SU-DHL-6 (cell line): ENCODE data around the gene SPHK2.

Experiments used
- H2AFZ ChIP-seq: fragments of 200-600 bp; sonication (generic); 2 replicates; pipeline ENCODE4 v1.6.1; 2014; ENCODE audit warnings: low read depth, mild to moderate bottlenecking, moderate library complexity, mixed read lengths, antibody characterized with exemption, low read length; ENCODE audit not compliant: severe bottlenecking
- H3F3A ChIP-seq: fragments of 200-600 bp; shearing (Covaris generic); 2 replicates; pipeline ENCODE4 v1.6.0; 2016; ENCODE audit warnings: antibody characterized with exemption, mild to moderate bottlenecking; ENCODE audit not compliant: insufficient read depth
- H3K27ac ChIP-seq: fragments of 200-600 bp; sonication (generic); 2 replicates; pipeline ENCODE4 v1.5.1; 2016; ENCODE audit warnings: low read depth, mild to moderate bottlenecking, low read length, moderate library complexity, mixed read lengths
- H3K27me3 ChIP-seq: fragments of 200-600 bp; sonication (generic), shearing (Covaris generic); 2 replicates; pipeline ENCODE4 v1.6.0; 2014; ENCODE audit warnings: mild to moderate bottlenecking, low read length
- H3K36me3 ChIP-seq: fragments of 200-600 bp; sonication (generic); 2 replicates; pipeline ENCODE4 v1.6.1; 2014; ENCODE audit warnings: mild to moderate bottlenecking, low read length, mixed read lengths
- H3K4me2 ChIP-seq: fragments of 300-600, 200-600 bp; shearing (Covaris generic), sonication (generic); 2 replicates; pipeline ENCODE4 v1.6.0; 2014; ENCODE audit warnings: low read length, low read depth, mild to moderate bottlenecking; ENCODE audit not compliant: poor library complexity, severe bottlenecking
- H3K4me3 ChIP-seq: fragments of 200-600 bp; sonication (generic); 2 replicates; pipeline ENCODE4 v1.5.1; 2014; ENCODE audit warnings: antibody characterized with exemption, low read length, mild to moderate bottlenecking, mixed read lengths; ENCODE audit not compliant: insufficient read depth, poor library complexity, severe bottlenecking
- H3K79me2 ChIP-seq: fragments of 200-600 bp; sonication (generic); 2 replicates; pipeline ENCODE4 v1.6.1; 2014; ENCODE audit warnings: mild to moderate bottlenecking, low read length, moderate library complexity; ENCODE audit not compliant: insufficient read depth
- H3K9ac ChIP-seq: fragments of 200-600 bp; sonication (generic); 2 replicates; pipeline ENCODE4 v1.7.0; 2014; ENCODE audit warnings: mild to moderate bottlenecking, low read length
- H3K9me2 ChIP-seq: fragments of 200-600 bp; sonication (generic); replicated peaks from 2 replicates; pipeline ENCODE4 v1.6.1; 2014; ENCODE audit warnings: low read length; ENCODE audit not compliant: insufficient read depth
- H3K9me3 ChIP-seq: fragments of 200-600 bp; sonication (generic); 2 replicates; pipeline ENCODE4 v1.6.1; 2014; ENCODE audit warnings: low read length, mixed read lengths; ENCODE audit not compliant: insufficient read depth
- H4K20me1 ChIP-seq: fragments of 200-600 bp; sonication (generic); 2 replicates; pipeline ENCODE4 v1.6.1; 2014; ENCODE audit warnings: low read depth, mild to moderate bottlenecking, antibody characterized with exemption, low read length, moderate library complexity, mixed read lengths
- EZH2phosphoT487 ChIP-seq: fragments of 200-600 bp; sonication (generic), shearing (Covaris generic); conservative IDR thresholded peaks from 2 replicates; pipeline ENCODE4 v1.6.1; 2018; ENCODE audit warnings: mild to moderate bottlenecking, antibody characterized with exemption, low read length, moderate library complexity, mixed read lengths
- TF ChIP-seq, protein P1 (sequence below): fragments of 200-600 bp; sonication (generic); IDR thresholded peaks from one replicate; pipeline ENCODE4 v1.5.1; 2017; ENCODE audit warnings: antibody characterized with exemption, mild to moderate bottlenecking, low read length, moderate library complexity; ENCODE audit not compliant: insufficient read depth, poor library complexity, severe bottlenecking

SPHK2 gene

DNA sequence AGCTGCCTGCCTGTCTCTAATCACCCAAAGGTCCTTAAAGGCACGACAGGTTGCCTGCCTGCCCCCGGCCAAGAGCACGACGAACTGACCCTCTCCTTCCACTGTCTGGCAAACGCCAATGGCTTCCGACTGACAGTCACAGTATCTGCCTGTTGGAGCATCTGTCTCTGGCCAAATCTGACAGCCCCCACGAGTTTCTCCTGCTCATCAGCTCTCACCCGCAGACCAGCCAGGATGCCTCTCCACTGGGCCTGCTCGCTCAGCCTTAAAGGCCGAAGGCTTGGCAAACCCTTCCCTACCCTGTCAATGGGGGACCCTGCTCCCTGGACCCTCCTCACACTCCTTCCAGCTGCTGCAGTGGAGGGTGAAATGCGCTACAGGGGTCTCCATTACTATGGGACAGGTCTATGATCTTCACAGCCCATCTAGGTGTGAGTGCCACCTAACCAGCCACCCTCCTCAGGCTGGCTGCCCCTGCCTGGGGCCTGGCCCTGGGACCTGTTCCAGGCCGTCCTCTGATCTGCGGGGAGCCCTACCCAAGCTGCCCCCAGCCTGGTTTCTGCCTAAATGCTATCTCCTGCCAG is 5.4 kb upstream of the SPHK2 start:
- H3K9ac ChIP-seq: no peak overlapping the region
- peaks cover 30% of the 10 kb centered on the region for H3K79me2 ChIP-seq
- no peak overlapping the region for H3K4me3 ChIP-seq
- TF ChIP-seq EZH2phosphoT487: no peak
- TF ChIP-seq, protein P1, sequence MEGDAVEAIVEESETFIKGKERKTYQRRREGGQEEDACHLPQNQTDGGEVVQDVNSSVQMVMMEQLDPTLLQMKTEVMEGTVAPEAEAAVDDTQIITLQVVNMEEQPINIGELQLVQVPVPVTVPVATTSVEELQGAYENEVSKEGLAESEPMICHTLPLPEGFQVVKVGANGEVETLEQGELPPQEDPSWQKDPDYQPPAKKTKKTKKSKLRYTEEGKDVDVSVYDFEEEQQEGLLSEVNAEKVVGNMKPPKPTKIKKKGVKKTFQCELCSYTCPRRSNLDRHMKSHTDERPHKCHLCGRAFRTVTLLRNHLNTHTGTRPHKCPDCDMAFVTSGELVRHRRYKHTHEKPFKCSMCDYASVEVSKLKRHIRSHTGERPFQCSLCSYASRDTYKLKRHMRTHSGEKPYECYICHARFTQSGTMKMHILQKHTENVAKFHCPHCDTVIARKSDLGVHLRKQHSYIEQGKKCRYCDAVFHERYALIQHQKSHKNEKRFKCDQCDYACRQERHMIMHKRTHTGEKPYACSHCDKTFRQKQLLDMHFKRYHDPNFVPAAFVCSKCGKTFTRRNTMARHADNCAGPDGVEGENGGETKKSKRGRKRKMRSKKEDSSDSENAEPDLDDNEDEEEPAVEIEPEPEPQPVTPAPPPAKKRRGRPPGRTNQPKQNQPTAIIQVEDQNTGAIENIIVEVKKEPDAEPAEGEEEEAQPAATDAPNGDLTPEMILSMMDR: no peak
- H3K27ac ChIP-seq: no peak overlapping the region
- no peaks in the 10 kb centered on the region for H3K9me3 ChIP-seq
- H2AFZ ChIP-seq: no peak overlapping the region
- H3K27me3 ChIP-seq: no peaks in the 10 kb centered on the region
- H3F3A ChIP-seq: peaks cover 20% of the 10 kb centered on the region
- H3K36me3 ChIP-seq: peaks cover 16% of the 10 kb centered on the region
- no peak overlapping the region for H3K4me2 ChIP-seq
- no peaks in the 10 kb centered on the region for H3K9me2 ChIP-seq
- peaks cover 14% of the 10 kb centered on the region for H4K20me1 ChIP-seq

DNA sequence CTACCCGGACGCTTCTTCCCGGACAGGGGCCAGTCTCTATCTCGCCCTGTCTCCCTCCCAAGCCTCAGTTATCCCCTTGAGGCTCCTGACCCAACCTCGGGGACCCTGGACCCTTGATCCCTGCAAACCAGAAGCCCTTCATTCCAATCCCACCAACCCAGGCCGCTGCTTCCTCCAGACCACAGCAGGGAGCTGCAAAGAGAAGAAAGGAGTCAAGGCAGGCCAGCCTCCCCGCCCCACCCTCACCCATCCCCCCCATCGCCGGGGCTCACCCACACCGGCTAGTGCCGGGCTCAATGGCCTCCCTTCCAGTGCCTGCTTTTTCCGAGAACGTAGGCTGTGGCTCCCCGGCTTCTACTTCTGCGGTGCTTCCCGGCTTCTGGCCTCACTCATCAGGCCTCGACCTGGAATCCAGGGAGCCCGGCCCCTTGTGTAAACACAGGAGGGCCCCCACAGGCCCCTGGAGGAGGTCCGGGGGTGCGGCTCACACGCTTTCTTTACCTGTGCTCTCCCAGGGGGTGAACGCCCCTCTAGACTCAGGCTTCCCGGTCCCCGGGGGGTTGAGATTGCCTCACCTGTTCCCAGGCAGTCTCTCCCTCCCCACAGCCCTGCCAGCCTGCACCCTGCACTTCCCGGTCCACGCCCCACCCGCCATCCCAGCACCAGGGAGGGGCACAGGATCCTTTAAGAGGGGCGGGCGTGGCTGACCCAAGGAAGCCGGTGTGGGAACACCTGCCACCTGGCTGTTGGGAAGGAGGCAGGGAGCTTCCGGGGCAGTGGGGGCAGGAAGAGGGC is 4.7 kb upstream of the SPHK2 start, which contains the start of gene FAM83E:
Gene FAM83E, minus strand, starts transcription at position 641 of the 795 bp plus-strand sequence. CDS start 1,704 bp downstream, outside the sequence.
- no peak within 1 kb of the TSS for H3K4me3 ChIP-seq
- no peak within 1 kb of the TSS for H3K27ac ChIP-seq
- H4K20me1 ChIP-seq: peaks cover 14% of the 10 kb centered on the region
- H3K79me2 ChIP-seq: peaks cover 31% of the 10 kb centered on the region
- TF ChIP-seq EZH2phosphoT487: no peak
- TF ChIP-seq, protein P1: no peak
- no peak within 1 kb of the TSS for H3K9ac ChIP-seq
- H3K9me3 ChIP-seq: no peaks in the 10 kb centered on the region
- H3K36me3 ChIP-seq: peaks cover 16% of the 10 kb centered on the region
- H3K4me2 ChIP-seq: no peak within 1 kb of the TSS
- peaks cover 20% of the 10 kb centered on the region for H3F3A ChIP-seq
- H3K9me2 ChIP-seq: no peaks in the 10 kb centered on the region
- H2AFZ ChIP-seq: no peak within 1 kb of the TSS
- no peaks in the 10 kb centered on the region for H3K27me3 ChIP-seq

DNA sequence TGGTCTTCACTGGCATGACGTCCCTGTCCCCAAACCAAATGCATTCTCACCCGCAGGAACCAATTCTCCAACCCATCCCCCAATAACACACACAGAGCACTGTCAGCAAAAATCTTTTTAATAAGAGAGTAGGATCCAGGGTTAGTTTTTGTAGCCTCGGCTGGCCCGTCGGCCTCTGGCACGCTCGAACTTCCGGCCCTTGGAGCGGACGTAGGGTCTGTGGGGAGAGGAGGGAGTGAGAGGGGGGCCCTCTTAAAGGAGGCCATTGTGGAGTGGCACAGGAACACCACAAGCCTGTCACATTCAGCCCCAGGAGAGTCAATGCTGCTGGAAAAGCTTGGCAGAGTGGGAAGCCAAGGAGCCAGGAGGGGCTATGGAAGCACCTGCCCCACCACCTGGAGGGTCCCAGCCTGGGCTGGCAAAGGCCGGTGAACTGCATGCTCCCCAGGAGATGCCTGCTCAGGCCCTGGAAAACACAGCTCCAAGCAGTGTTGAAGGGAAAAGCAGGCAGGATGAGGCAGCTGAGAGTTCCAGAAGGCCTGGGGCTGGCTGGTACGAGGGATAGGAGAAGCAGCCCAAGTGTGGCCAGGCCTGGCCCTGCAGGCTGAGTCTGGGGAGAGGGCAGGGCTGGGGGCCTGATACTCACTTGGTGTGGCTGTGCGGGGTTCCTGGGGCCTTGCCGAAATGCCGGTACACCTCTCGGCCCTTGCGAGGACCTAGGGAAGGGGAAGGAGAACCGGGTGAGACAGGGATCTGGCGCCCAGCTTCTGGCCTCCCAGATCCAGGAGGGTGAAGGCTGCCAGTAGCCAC is 3.9 kb upstream of the SPHK2 start:
- H3K9ac ChIP-seq: no peak overlapping the region
- no peak overlapping the region for H3K4me3 ChIP-seq
- H3K4me2 ChIP-seq: no peak overlapping the region
- H2AFZ ChIP-seq: no peak overlapping the region
- H3F3A ChIP-seq: peaks cover 20% of the 10 kb centered on the region
- peaks cover 14% of the 10 kb centered on the region for H4K20me1 ChIP-seq
- peaks cover 16% of the 10 kb centered on the region for H3K36me3 ChIP-seq
- H3K9me2 ChIP-seq: no peaks in the 10 kb centered on the region
- no peaks in the 10 kb centered on the region for H3K9me3 ChIP-seq
- TF ChIP-seq, protein P1: no peak
- no peak for TF ChIP-seq EZH2phosphoT487
- H3K27me3 ChIP-seq: no peaks in the 10 kb centered on the region
- H3K27ac ChIP-seq: no peak overlapping the region
- peaks cover 39% of the 10 kb centered on the region for H3K79me2 ChIP-seq
